Urothelium cell line (cell line): ENCODE data around the gene BAIAP2L1.
A peak's percentile ranks its signal among the peaks of the same experiment; 100 is the strongest.
"Not testable (repeated sequence)": the region's sequence is repeated elsewhere in the genome, so short reads cannot be mapped to it uniquely, and the experiment has no call there.

Source experiments
- DNase-seq: peaks from one replicate; pipeline ENCODE4 v3.0.0; 2011; ENCODE audit warnings: low spot score, mixed read lengths
- FAIRE-seq: peaks from 2 replicates; lab custom pipeline; 2011; peaks lifted over from hg19 to GRCh38; lab: Jason Lieb, UNC

The BAIAP2L1 gene

GRCh38 chr7:98324782-98325181, 76.1 kb downstream of the BAIAP2L1 start:
- FAIRE-seq (no peak), DNase-seq (no peak)

- FAIRE-seq = no peak
- DNase-seq = no peak
Measured at GRCh38 chr7:98323597-98324322, 77.1 kb downstream of the BAIAP2L1 start.

GRCh38 chr7:98322331-98323270, 78.3 kb downstream of the BAIAP2L1 start:
- no peak for DNase-seq
- no peak for FAIRE-seq

- DNase-seq = no peak
Measured at GRCh38 chr7:98321301-98321700, 79.6 kb downstream of the BAIAP2L1 start.

GRCh38 chr7:98319176-98319575, 81.7 kb downstream of the BAIAP2L1 start:
- no peak for FAIRE-seq
- DNase-seq = no peak

More at GRCh38 chr7:98321301-98321700, 79.6 kb downstream of the BAIAP2L1 start:
- FAIRE-seq = no peak

- FAIRE-seq = no peak
- DNase-seq = no peak
Measured at GRCh38 chr7:98317366-98318040, 83.4 kb downstream of the BAIAP2L1 start.

GRCh38 chr7:98315994-98316527, 84.8 kb downstream of the BAIAP2L1 start:
- DNase-seq, FAIRE-seq: not testable (repeated sequence)

- FAIRE-seq (no peak), DNase-seq (no peak)
Measured at GRCh38 chr7:98315318-98315993, 85.4 kb downstream of the BAIAP2L1 start.

- no peak for DNase-seq
- FAIRE-seq = no peak
Measured at GRCh38 chr7:98314469-98314868, 86.4 kb downstream of the BAIAP2L1 start.

- FAIRE-seq (no peak), DNase-seq (no peak)
Measured at GRCh38 chr7:98312201-98312600, 88.7 kb downstream of the BAIAP2L1 start.

GRCh38 chr7:98309566-98309965, 91.3 kb downstream of the BAIAP2L1 start:
- FAIRE-seq (no peak), DNase-seq (no peak)

- no peak for DNase-seq
- FAIRE-seq = no peak
Measured at GRCh38 chr7:98307971-98308466, 92.9 kb downstream of the BAIAP2L1 start.

GRCh38 chr7:98305951-98306535, 94.8 kb downstream of the BAIAP2L1 start:
- FAIRE-seq (no peak), DNase-seq (no peak)

GRCh38 chr7:98303906-98304305, 97.0 kb downstream of the BAIAP2L1 start:
- DNase-seq (no peak), FAIRE-seq (no peak)

GRCh38 chr7:98303176-98303865, 97.6 kb downstream of the BAIAP2L1 start:
- no peak for FAIRE-seq

GRCh38 chr7:98301693-98302470, 99.0 kb downstream of the BAIAP2L1 start:
- FAIRE-seq (peak; percentile 23), DNase-seq (no peak)

More at GRCh38 chr7:98303176-98303865, 97.6 kb downstream of the BAIAP2L1 start:
- DNase-seq = no peak

GRCh38 chr7:98300595-98301372, 100.1 kb downstream of the BAIAP2L1 start:
- FAIRE-seq (peak; percentile 32), DNase-seq (no peak)
